ENCODE results near the gene EXOC3.

- TF ChIP-seq TARDBP (IDR thresholded peaks at IDR 0.05) (no peak), FOXK2 (IDR thresholded peaks at IDR 0.05) (no peak), FOXM1 (IDR thresholded peaks at IDR 0.05; ENCODE audit: borderline replicate concordance) (no peak)
Observed at GRCh38 chr5:395156-395920, 47.6 kb upstream of the EXOC3 start.
